ENCODE measurements around the gene KIAA0513.

KIAA0513 gene

DNA sequence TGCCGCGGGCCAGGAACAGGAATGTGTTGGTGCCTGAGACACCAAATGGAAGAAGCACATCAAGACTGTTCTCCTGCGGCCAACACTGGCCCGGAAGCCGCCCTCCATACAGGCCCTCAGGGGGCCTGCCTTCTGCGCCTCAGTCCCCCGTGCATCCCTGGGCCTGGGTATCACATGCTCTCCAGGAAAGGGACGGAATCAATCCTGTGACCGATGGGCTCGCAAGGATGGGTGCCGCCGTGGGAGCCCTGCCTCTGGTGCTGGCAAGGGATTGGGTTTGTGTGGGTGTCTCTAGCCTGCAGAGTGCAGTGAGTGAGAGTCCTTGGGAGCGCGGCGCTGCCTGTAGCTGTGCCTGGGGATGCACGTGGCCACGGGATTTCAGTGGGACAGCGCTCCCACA is 65.3 kb downstream of the KIAA0513 start:
- H3K4me3 ChIP-seq (ENCODE audit: low read length) = no peak overlapping the region
- H3K27me3 ChIP-seq (ENCODE audit: control insufficient read depth, insufficient read depth, low read length) = peaks cover 13% of the 10 kb centered on the region
- H3K9me3 ChIP-seq (ENCODE audit: control insufficient read depth, low read length) = no peaks in the 10 kb centered on the region
- peaks cover 8% of the 10 kb centered on the region for H3K36me3 ChIP-seq (ENCODE audit: control insufficient read depth, insufficient read depth, low read length)
- peaks cover 14% of the 10 kb centered on the region for H3K4me1 ChIP-seq (ENCODE audit: control insufficient read depth, insufficient read depth, low read length)
- no peak overlapping the region for H3K9ac ChIP-seq (ENCODE audit: low read length)

DNA sequence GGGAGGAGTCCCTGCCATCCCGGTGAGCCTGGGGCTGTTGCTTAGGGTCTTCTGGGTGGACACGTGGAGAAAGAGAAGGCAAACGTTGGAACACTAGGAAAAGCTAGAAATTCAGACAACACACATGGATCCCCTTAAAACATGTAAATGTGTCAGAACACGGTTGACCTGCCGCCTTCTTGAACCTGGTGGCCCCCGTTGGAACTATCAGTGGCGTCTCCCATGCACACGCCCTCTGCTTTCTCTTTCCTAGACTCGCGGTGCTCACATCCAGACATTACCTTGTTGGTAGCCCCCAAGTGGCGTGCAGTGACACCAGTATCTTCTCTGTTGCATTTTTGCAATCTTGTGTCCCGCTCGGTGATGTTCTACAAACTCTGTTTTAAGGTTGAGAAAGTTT is 66.1 kb downstream of the KIAA0513 start:
- Histone ChIP-seq H3K9ac (ENCODE audit: low read length) (no peak overlapping the region), H3K36me3 (ENCODE audit: control insufficient read depth, insufficient read depth, low read length) (peaks cover 3% of the 10 kb centered on the region), H3K4me1 (ENCODE audit: control insufficient read depth, insufficient read depth, low read length) (peaks cover 14% of the 10 kb centered on the region), H3K9me3 (ENCODE audit: control insufficient read depth, low read length) (no peaks in the 10 kb centered on the region), H3K27me3 (ENCODE audit: control insufficient read depth, insufficient read depth, low read length) (peaks cover 19% of the 10 kb centered on the region), H3K4me3 (ENCODE audit: low read length) (no peak overlapping the region)

DNA sequence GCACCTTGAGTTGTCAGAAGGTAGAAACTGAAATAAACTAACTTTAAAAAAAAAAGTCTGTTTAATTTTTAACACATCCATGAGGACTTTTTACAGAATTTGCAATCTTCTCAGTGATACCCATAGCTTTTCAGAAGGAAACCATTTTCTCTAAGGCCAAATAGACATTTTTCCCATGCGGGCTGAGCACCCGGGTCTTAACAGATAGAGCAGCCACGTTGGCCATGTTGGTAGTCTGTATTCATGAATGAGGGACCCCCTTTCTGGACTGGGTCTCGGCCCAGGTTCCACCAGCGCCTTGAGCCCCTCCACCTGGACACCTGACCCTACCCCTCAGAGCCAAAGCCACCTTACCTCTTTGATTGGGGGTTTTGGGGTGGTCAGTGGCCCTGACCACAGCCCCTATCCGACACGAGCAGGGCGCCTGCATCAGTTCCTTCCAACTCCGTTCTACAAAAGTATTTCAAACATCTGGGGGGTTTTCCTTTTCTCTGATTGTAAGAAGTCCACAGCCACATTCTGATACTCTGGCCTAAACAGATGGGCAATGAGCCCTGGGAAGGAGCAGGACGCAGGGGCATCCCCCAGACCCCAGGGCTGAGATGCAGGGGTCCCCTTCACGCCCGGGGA is 66.7 kb downstream of the KIAA0513 start:
- no peak overlapping the region for H3K4me3 ChIP-seq (ENCODE audit: low read length)
- no peaks in the 10 kb centered on the region for H3K9me3 ChIP-seq (ENCODE audit: control insufficient read depth, low read length)
- H3K36me3 ChIP-seq (ENCODE audit: control insufficient read depth, insufficient read depth, low read length) = no peaks in the 10 kb centered on the region
- H3K27me3 ChIP-seq (ENCODE audit: control insufficient read depth, insufficient read depth, low read length) = peaks cover 19% of the 10 kb centered on the region
- peaks cover 14% of the 10 kb centered on the region for H3K4me1 ChIP-seq (ENCODE audit: control insufficient read depth, insufficient read depth, low read length)
- H3K9ac ChIP-seq (ENCODE audit: low read length) = no peak overlapping the region

DNA sequence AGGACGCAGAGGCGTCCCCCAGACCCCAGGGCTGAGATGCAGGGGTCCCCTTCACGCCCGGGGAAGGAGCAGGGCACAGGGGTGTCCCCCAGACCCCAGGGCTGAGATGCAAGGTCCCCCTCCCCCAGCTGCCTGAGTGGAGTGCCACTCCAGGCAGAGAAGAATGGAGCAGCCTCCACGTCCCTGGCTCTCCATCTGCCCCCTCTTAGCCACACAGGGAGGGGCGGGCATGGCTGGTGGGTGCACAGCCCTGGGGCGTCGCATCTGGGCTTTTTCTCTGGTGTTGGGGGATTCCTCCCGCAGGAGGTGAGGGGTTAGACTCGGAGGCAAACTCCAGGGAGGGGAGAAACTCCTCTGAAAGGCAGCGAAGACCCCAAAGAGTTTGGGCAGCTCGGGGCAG is 67.2 kb downstream of the KIAA0513 start:
- Histone ChIP-seq H3K9ac (ENCODE audit: low read length) (no peak overlapping the region), H3K4me1 (ENCODE audit: control insufficient read depth, insufficient read depth, low read length) (peaks cover 14% of the 10 kb centered on the region), H3K4me3 (ENCODE audit: low read length) (no peak overlapping the region), H3K36me3 (ENCODE audit: control insufficient read depth, insufficient read depth, low read length) (no peaks in the 10 kb centered on the region), H3K9me3 (ENCODE audit: control insufficient read depth, low read length) (no peaks in the 10 kb centered on the region), H3K27me3 (ENCODE audit: control insufficient read depth, insufficient read depth, low read length) (peaks cover 19% of the 10 kb centered on the region)

DNA sequence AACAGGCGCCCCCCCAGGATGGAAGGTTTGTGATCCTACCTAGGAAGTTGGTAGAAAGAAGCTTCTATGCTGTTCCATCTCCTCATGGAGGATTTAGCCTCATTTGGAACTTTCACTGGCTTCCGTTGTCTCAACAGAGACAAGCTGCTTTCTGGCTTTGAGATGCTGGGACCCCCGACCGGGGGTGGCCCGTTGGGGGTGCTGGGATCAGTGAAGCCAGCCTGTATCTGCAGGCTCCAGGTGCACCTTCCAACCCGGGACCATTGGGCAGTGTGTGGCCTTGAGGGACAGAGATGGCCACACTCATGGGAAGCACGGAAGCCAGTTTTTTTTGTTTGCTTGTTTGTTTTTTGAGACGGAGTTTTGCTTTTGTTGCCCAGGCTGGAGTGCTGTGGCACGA is 69.3 kb downstream of the KIAA0513 start:
- Histone ChIP-seq H3K4me3 (ENCODE audit: low read length) (no peak overlapping the region), H3K4me1 (ENCODE audit: control insufficient read depth, insufficient read depth, low read length) (no peaks in the 10 kb centered on the region), H3K9ac (ENCODE audit: low read length) (no peak overlapping the region), H3K27me3 (ENCODE audit: control insufficient read depth, insufficient read depth, low read length) (peaks cover 19% of the 10 kb centered on the region), H3K9me3 (ENCODE audit: control insufficient read depth, low read length) (no peaks in the 10 kb centered on the region), H3K36me3 (ENCODE audit: control insufficient read depth, insufficient read depth, low read length) (no peaks in the 10 kb centered on the region)

DNA sequence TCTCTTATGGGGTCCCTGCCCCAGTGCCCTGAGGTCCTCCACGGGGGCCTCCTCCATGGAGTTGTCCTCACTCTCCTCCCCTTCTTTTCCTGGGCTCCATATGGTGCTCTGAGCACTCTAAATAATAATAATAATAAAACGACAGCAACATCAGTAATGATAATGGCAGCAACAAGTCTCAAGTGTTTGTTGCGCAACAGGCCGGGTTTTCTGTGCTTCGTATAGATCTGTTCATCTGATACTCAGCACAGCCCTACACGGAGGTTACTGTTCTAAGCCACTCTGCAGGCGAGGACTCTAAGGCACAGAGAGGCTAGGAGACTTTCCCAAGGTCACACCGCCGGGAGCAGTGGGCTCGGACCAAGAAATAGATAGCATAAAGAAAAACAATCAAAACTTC is 71.0 kb downstream of the KIAA0513 start:
- Histone ChIP-seq H3K4me3 (ENCODE audit: low read length) (no peak overlapping the region), H3K9me3 (ENCODE audit: control insufficient read depth, low read length) (no peaks in the 10 kb centered on the region), H3K4me1 (ENCODE audit: control insufficient read depth, insufficient read depth, low read length) (no peaks in the 10 kb centered on the region), H3K36me3 (ENCODE audit: control insufficient read depth, insufficient read depth, low read length) (no peaks in the 10 kb centered on the region), H3K9ac (ENCODE audit: low read length) (no peak overlapping the region), H3K27me3 (ENCODE audit: control insufficient read depth, insufficient read depth, low read length) (peaks cover 19% of the 10 kb centered on the region)

DNA sequence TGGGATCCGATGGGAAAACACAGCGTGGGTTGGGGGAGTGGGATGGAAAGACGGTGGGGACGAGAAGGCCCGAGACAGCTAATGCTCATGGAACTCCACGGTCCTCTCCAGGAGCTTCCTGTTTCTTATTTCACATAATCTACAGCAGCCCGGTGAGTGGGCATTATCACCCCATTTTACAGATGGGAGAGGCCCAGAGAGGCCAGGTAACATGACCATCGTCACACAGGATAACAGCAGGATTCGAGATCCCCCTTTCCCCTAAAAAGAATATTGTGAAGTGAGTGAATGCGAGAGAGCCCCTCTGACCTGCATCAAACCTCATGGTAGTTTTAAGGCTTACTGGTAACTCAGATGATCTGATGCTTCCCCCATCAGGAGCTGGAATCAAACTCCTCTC is 72.7 kb downstream of the KIAA0513 start:
- no peaks in the 10 kb centered on the region for H3K36me3 ChIP-seq (ENCODE audit: control insufficient read depth, insufficient read depth, low read length)
- no peaks in the 10 kb centered on the region for H3K9me3 ChIP-seq (ENCODE audit: control insufficient read depth, low read length)
- H3K27me3 ChIP-seq (ENCODE audit: control insufficient read depth, insufficient read depth, low read length) = peaks cover 13% of the 10 kb centered on the region
- no peak overlapping the region for H3K4me3 ChIP-seq (ENCODE audit: low read length)
- no peak overlapping the region for H3K9ac ChIP-seq (ENCODE audit: low read length)
- no peaks in the 10 kb centered on the region for H3K4me1 ChIP-seq (ENCODE audit: control insufficient read depth, insufficient read depth, low read length)

DNA sequence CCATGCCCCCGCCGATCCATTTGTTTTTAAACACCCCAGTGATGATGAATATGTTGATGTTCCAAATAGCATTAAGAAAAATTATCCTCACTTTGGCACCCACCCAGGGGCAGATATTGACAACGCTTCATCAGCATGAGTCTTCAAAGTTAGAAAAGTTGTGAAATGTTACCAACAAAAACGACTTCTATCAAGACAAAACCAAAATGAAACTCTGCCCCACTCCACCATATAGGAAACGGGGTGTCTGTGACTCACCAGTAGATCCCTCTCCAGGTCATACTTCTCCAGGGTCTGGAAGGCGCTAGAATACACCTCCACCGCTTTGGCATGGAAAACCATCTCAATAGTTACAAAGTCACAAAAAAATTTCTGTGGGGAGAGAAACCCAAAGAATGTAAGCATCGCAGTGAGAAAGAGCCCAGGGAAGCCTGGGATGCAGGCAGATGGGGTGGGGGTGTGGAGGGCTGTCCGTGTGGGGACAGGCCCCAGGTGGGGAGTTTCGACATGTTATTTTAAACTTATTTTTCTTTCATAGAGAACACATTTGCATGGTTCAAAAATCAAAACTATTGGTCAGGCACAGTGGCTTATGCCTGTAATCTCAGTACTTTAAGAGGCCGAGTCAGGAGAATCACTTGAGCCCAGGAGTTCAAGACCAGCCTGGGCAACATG is 74.5 kb downstream of the KIAA0513 start:
- Histone ChIP-seq H3K27me3 (ENCODE audit: control insufficient read depth, insufficient read depth, low read length) (peaks cover 5% of the 10 kb centered on the region), H3K4me1 (ENCODE audit: control insufficient read depth, insufficient read depth, low read length) (no peaks in the 10 kb centered on the region), H3K9ac (ENCODE audit: low read length) (no peak overlapping the region), H3K9me3 (ENCODE audit: control insufficient read depth, low read length) (no peaks in the 10 kb centered on the region), H3K36me3 (ENCODE audit: control insufficient read depth, insufficient read depth, low read length) (no peaks in the 10 kb centered on the region), H3K4me3 (ENCODE audit: low read length) (no peak overlapping the region)

DNA sequence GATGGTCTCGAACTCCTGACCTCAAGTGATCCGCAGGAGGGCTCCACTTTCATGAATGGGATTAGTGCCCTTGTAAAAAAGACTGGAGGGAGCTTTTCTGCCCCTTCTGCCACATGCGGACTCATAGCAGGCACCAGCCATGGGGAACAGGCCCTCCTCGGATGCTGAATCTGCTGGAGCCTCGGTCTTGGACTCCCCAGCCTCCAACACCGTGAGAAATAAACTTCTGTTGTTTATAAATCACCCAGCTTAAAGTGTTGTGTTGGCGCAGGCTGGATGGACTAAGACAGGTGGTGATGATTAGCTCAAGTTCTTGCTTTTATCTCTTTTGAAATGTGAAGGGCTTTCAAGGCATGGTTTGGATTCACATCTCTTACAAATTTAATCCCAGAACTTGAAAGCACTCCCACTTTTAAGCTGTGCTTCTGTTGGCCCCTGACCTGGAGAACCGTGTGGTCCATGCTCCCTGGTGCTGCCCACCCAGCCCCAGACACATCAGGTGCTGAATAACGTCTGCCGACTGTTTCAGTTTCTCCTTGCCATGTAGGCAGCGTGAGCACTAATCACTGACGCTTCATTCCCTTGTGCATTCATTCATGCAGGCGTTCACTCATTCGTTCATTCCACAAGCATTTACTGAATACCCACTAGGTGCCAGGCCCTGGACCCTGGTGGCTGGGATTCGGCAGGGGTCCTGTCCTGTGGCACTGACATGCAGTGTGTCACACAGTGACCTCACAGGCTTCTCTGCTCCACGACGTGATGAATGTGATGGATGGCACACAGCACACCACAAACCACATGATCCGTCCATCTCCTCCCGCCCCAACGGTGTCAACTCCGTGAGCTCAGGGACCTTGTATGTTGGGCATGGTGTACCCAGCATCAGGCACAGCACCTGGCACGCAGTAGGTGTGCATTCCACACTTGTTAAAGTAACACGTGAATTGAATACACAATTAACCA is 75.8 kb downstream of the KIAA0513 start:
- H3K27me3 ChIP-seq (ENCODE audit: control insufficient read depth, insufficient read depth, low read length) = peaks cover under 1% of the 10 kb centered on the region
- H3K4me1 ChIP-seq (ENCODE audit: control insufficient read depth, insufficient read depth, low read length) = no peaks in the 10 kb centered on the region
- no peak overlapping the region for H3K9ac ChIP-seq (ENCODE audit: low read length)
- no peaks in the 10 kb centered on the region for H3K36me3 ChIP-seq (ENCODE audit: control insufficient read depth, insufficient read depth, low read length)
- H3K9me3 ChIP-seq (ENCODE audit: control insufficient read depth, low read length) = no peaks in the 10 kb centered on the region
- no peak overlapping the region for H3K4me3 ChIP-seq (ENCODE audit: low read length)

DNA sequence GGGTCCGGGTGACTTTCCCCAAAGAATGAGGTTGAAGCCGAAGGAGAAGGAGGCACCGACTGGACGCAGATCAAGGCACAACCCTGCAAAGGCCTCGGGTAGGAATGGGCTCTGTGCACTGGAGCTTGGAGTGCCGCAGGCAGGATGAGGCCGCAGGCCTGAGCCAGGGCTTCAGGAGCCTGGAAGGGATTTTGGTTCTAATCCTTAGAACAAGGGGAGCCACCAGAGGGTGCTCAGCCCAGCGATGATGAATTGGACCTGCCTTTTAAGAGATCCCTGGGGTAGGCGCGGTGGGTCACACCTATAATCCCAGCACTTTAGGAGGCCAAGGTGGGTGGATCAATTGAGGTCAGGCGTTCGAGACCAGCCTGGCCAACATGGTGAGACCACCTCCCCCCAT is 76.6 kb downstream of the KIAA0513 start:
- Histone ChIP-seq H3K27me3 (ENCODE audit: control insufficient read depth, insufficient read depth, low read length) (no peaks in the 10 kb centered on the region), H3K36me3 (ENCODE audit: control insufficient read depth, insufficient read depth, low read length) (no peaks in the 10 kb centered on the region), H3K4me3 (ENCODE audit: low read length) (no peak overlapping the region), H3K9ac (ENCODE audit: low read length) (no peak overlapping the region), H3K4me1 (ENCODE audit: control insufficient read depth, insufficient read depth, low read length) (no peaks in the 10 kb centered on the region), H3K9me3 (ENCODE audit: control insufficient read depth, low read length) (no peaks in the 10 kb centered on the region)

DNA sequence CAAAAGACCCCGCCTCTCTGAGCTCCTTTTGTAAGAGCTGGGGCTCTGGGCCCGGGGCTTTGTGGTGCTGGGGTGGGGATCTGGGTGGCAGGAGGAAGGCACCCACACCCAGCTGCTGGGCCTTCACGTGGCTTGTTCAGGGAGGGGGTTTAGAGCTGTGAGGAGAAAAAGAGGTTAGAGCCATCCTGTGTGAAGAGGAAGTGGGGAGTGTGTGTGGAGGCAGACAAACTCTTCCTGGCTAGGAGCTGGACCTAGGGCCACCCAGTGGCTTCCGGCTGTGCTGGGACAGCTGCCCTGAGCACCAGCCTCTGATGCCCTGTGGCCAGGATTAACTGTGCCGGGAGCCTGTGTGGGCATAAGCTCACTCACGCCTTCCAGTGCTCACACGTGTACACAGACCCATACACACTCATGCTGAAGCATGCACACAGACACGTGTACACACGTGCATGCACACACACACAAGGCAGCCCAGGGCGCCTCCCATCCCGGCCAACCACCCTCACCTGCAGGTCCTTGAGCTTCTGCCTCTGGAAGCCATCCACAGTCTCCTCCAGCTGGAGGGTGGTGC is 77.3 kb downstream of the KIAA0513 start:
- no peaks in the 10 kb centered on the region for H3K36me3 ChIP-seq (ENCODE audit: control insufficient read depth, insufficient read depth, low read length)
- no peaks in the 10 kb centered on the region for H3K27me3 ChIP-seq (ENCODE audit: control insufficient read depth, insufficient read depth, low read length)
- no peak overlapping the region for H3K9ac ChIP-seq (ENCODE audit: low read length)
- no peaks in the 10 kb centered on the region for H3K9me3 ChIP-seq (ENCODE audit: control insufficient read depth, low read length)
- H3K4me3 ChIP-seq (ENCODE audit: low read length) = no peak overlapping the region
- H3K4me1 ChIP-seq (ENCODE audit: control insufficient read depth, insufficient read depth, low read length) = no peaks in the 10 kb centered on the region

DNA sequence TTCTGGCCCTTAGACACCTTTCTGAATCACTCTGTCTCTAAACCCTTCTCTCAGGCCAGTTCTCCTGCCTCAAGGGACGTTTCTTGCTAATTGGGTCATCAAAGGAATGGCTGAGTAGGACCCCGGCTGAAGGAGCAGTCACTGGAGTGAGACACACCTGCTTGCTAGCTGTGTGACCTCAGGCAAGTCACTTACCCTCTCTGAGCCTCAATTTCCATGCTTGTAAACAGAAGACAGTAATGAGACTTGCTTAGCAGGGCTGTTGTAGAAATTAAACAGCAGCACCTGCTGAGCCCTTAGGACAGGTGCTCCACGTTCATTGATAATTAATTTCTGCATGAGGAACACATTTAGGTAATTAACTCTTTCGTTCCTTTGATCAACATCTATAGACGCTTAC is 77.9 kb downstream of the KIAA0513 start:
- Histone ChIP-seq H3K9me3 (ENCODE audit: control insufficient read depth, low read length) (no peaks in the 10 kb centered on the region), H3K4me1 (ENCODE audit: control insufficient read depth, insufficient read depth, low read length) (no peaks in the 10 kb centered on the region), H3K4me3 (ENCODE audit: low read length) (no peak overlapping the region), H3K36me3 (ENCODE audit: control insufficient read depth, insufficient read depth, low read length) (no peaks in the 10 kb centered on the region), H3K9ac (ENCODE audit: low read length) (no peak overlapping the region), H3K27me3 (ENCODE audit: control insufficient read depth, insufficient read depth, low read length) (no peaks in the 10 kb centered on the region)

All from mucosa of stomach (tissue), 1 donor.